Endothelial cell of umbilical vein (primary cell): ENCODE results near the gene MYO5B. TPM values are rescaled to one million over a fixed set of nuclear protein-coding genes. Genes with fewer than 3 reads are reported as not detected.

Experiments used
- BruUV-seq: library from RNA; stranded (reverse); fragments of 400-500 nt; replicated peaks from 2 replicates; lab custom pipeline; 2021; lab: Mats Ljungman, UMichigan
- CTCF ChIA-PET: fragments of 300-600, 350-600 bp; sonication (Branson Sonifier 250); formaldehyde crosslinking; loops from one replicate; lab custom pipeline; 2021; ENCODE audit warnings: antibody characterized with exemption, inconsistent platforms; lab: Charles Lee
- POLR2A ChIA-PET: fragments of 300-600, 350-600 bp; sonication (Branson Sonifier 250); formaldehyde crosslinking; loops from one replicate; lab custom pipeline; 2021; ENCODE audit warnings: antibody characterized with exemption, inconsistent platforms; lab: Charles Lee
- DNase-seq: peaks from one replicate; pipeline ENCODE4 v3.0.0-alpha.2; 2011; ENCODE audit warnings: low read depth, low spot score
- FAIRE-seq: peaks from 2 replicates; lab custom pipeline; 2011; peaks lifted over from hg19 to GRCh38; lab: Jason Lieb, UNC
- H2AFZ ChIP-seq: 2 replicates; pipeline ENCODE4 v1.6.0; 2012; ENCODE audit warnings: low read depth, low read length, control low read depth, inconsistent platforms
- H3K27ac ChIP-seq: 2 replicates; pipeline ENCODE4 v1.5.1; 2011; ENCODE audit warnings: low read depth, mild to moderate bottlenecking, control low read depth, low read length, moderate library complexity; ENCODE audit not compliant: insufficient read depth
- H3K27me3 ChIP-seq, 2 experiments: 2 replicates each; pipeline versions ENCODE4 v1.6.0 to v1.6.1; 2011; ENCODE audit warnings: low read length in 2 of 2, mixed read lengths in 1 of 2; ENCODE audit not compliant: control insufficient read depth in 2 of 2, insufficient read depth in 2 of 2
- H3K36me3 ChIP-seq, 2 experiments: 2 replicates in 1 of 2; 3 replicates in 1 of 2; pipeline ENCODE4 v1.5.1; 2011; ENCODE audit warnings: low read length in 2 of 2, mild to moderate bottlenecking in 1 of 2, moderate library complexity in 1 of 2; ENCODE audit not compliant: control insufficient read depth in 2 of 2, insufficient read depth in 2 of 2; ENCODE audit errors: extremely low read depth in 1 of 2
- H3K4me1 ChIP-seq: 3 replicates; pipeline ENCODE4 v1.5.1; 2011; ENCODE audit warnings: mild to moderate bottlenecking, low read length; ENCODE audit not compliant: control insufficient read depth, insufficient read depth; ENCODE audit errors: extremely low read depth
- H3K4me2 ChIP-seq: 2 replicates; pipeline ENCODE4 v1.6.1; 2011; ENCODE audit warnings: low read length, control low read depth, mixed read lengths; ENCODE audit not compliant: insufficient read depth
- H3K4me3 ChIP-seq, 3 experiments: fragments of 200-600 bp in 1 of 3; sonication (generic), shearing (Covaris generic) in 1 of 3; replicated peaks in 1 of 3; 2 replicates each; pipeline ENCODE4 v1.5.1; 2011 to 2016; ENCODE audit warnings: control low read depth in 3 of 3, low read length in 3 of 3, mild to moderate bottlenecking in 2 of 3, inconsistent platforms in 1 of 3, low read depth in 1 of 3, moderate library complexity in 1 of 3; ENCODE audit not compliant: insufficient read depth in 1 of 3
- H3K79me2 ChIP-seq: 2 replicates; pipeline ENCODE4 v1.6.0; 2012; ENCODE audit warnings: low read length, inconsistent platforms; ENCODE audit not compliant: control insufficient read depth, insufficient read depth
- H3K9ac ChIP-seq: replicated peaks from 2 replicates; pipeline ENCODE3; 2011; ENCODE audit warnings: low read length, control low read depth; ENCODE audit not compliant: insufficient read depth; ENCODE audit errors: extremely low read depth
- H3K9me1 ChIP-seq: replicated peaks from 3 replicates; pipeline ENCODE4 v1.6.0; 2011; ENCODE audit warnings: mild to moderate bottlenecking, low read length; ENCODE audit not compliant: control insufficient read depth, insufficient read depth; ENCODE audit errors: extremely low read depth
- H3K9me3 ChIP-seq: replicated peaks from 2 replicates; pipeline ENCODE4 v1.5.1; 2012; ENCODE audit warnings: low read length, inconsistent platforms; ENCODE audit not compliant: control insufficient read depth, insufficient read depth
- H4K20me1 ChIP-seq: replicated peaks from 2 replicates; pipeline ENCODE3; 2011; ENCODE audit warnings: mild to moderate bottlenecking, low read length; ENCODE audit not compliant: control insufficient read depth, insufficient read depth; ENCODE audit errors: extremely low read depth
- CTCF ChIP-seq, 2 donors: IDR thresholded peaks; 1 replicate in 1 of 2; 2 replicates in 1 of 2; pipeline ENCODE4 v1.5.1; 2011; ENCODE audit warnings: low read length in 2 of 2, mild to moderate bottlenecking in 2 of 2, moderate library complexity in 2 of 2, control low read depth in 1 of 2, inconsistent platforms in 1 of 2, low read depth in 1 of 2; ENCODE audit not compliant: insufficient read depth in 1 of 2; ENCODE audit errors: extremely low read depth in 1 of 2
- EZH2 ChIP-seq: IDR thresholded peaks from 2 replicates; pipeline ENCODE4 v1.6.1; 2012; ENCODE audit warnings: borderline replicate concordance, low read depth, mild to moderate bottlenecking, moderate library complexity, low read length, inconsistent platforms; ENCODE audit not compliant: severe bottlenecking
- FOS ChIP-seq: IDR thresholded peaks from 2 replicates; pipeline ENCODE4 v1.6.1; 2011; ENCODE audit warnings: mild to moderate bottlenecking, low read length, moderate library complexity, borderline replicate concordance; ENCODE audit not compliant: insufficient read depth
- GATA2 ChIP-seq: IDR thresholded peaks from 2 replicates; pipeline ENCODE4 v1.7.0; 2011; ENCODE audit warnings: low read depth, mild to moderate bottlenecking, moderate library complexity, mixed read lengths, low read length; ENCODE audit not compliant: insufficient read length, insufficient read depth
- JUN ChIP-seq: IDR thresholded peaks from 2 replicates; pipeline ENCODE4 v1.6.1; 2011; ENCODE audit warnings: borderline replicate concordance, low read depth; ENCODE audit not compliant: insufficient read length, insufficient read depth
- MAX ChIP-seq: IDR thresholded peaks from 2 replicates; pipeline ENCODE4 v1.6.1; 2011; ENCODE audit not compliant: insufficient read depth, insufficient read length
- MYC ChIP-seq: IDR thresholded peaks from one replicate; pipeline ENCODE4 v1.6.1; 2011; ENCODE audit warnings: mild to moderate bottlenecking, low read depth, low read length
- POLR2A ChIP-seq: IDR thresholded peaks from 2 replicates; pipeline ENCODE4 v1.6.1; 2012; ENCODE audit warnings: low read depth, mild to moderate bottlenecking, control low read depth, low read length
- POLR2AphosphoS5 ChIP-seq: IDR thresholded peaks from 2 replicates; pipeline ENCODE4 v1.6.1; 2012; ENCODE audit warnings: low read depth, mild to moderate bottlenecking, control low read depth, low read length, moderate library complexity; ENCODE audit not compliant: insufficient read depth
- dilution Hi-C: fragments of 300-500 bp; cut with MboI; formaldehyde crosslinking; loops from one replicate; pipeline ENCODE4 v1.15.0; 2019; ENCODE audit warnings: low sequenced_read_pairs; ENCODE audit not compliant: extremely low pct_ligation_motif_present
- intact Hi-C: fragments of 100-400 bp; cut with micrococcal nuclease; formaldehyde crosslinking; loops from one replicate; pipeline ENCODE4 v1.10.0; 2022
- polyA plus RNA-seq, 4 experiments: library from polyadenylated mRNA; depleted of rRNA in 3 of 4; stranded (reverse) in 3 of 4; unstranded in 1 of 4; fragments of >200 nt; gene quantifications; 2 replicates each; pipeline versions ENCODE4 v1.2.1 to v1.2.3, GENCODE V29; 2011 to 2012; ENCODE audit warnings: missing spikeins in 1 of 4
- total RNA-seq: library from RNA; stranded (reverse); gene quantifications from 2 replicates; pipeline ENCODE4 v1.2.3, GENCODE V29; 2021

Gene MYO5B
- total and polyA plus RNA-seq, 2 donors (not counting 3 experiments of a cell fraction or from before 2014, with no cell fraction given) = 0.54 to 1.1 TPM

- no peaks in the 10 kb centered on the region for H3K4me1 ChIP-seq
- ChIA-PET CTCF (no interaction called here), POLR2A (no interaction called here)
- H4K20me1 ChIP-seq = no peaks in the 10 kb centered on the region
- no peaks in the 10 kb centered on the region for H3K36me3 ChIP-seq
- no peak overlapping the region for H3K9ac ChIP-seq
- dilution Hi-C loops (no loop called here), intact Hi-C loops (no loop called here)
- no peak overlapping the region for H2AFZ ChIP-seq
- no peak overlapping the region for H3K27ac ChIP-seq
- H3K4me2 ChIP-seq = no peak overlapping the region
- no peak for DNase-seq
- no peaks in the 10 kb centered on the region for H3K27me3 ChIP-seq
- no peak overlapping the region for H3K4me3 ChIP-seq
- no peaks in the 10 kb centered on the region for H3K79me2 ChIP-seq
- no peak for FAIRE-seq
- TF ChIP-seq CTCF (IDR thresholded peaks at IDR 0.05; ENCODE audit: extremely low read depth in 1 of 2, insufficient read depth in 1 of 2, low read depth in 1 of 2, low read length in 2 of 2) (no peak), MAX (no peak), MYC (no peak), GATA2 (no peak), JUN (no peak), EZH2 (no peak), FOS (no peak), POLR2A (no peak), POLR2AphosphoS5 (no peak)
- no peaks in the 10 kb centered on the region for H3K9me1 ChIP-seq
- no peaks in the 10 kb centered on the region for H3K9me3 ChIP-seq
- no TSS peak for BruUV-seq
Measured at GRCh38 chr18:50057009-50057408, 137.9 kb downstream of the MYO5B start.
